Neural progenitor cell (in vitro differentiated cells): ENCODE measurements around the gene SKA3. TPM values are rescaled to one million over a fixed set of nuclear protein-coding genes. Genes with fewer than 3 reads are reported as not detected.

Source experiments
- DNase-seq: peaks from one replicate; pipeline ENCODE4 v3.0.0-alpha.2; 2016; ENCODE audit warnings: low spot score
- H2AFZ ChIP-seq: fragments of 200-600 bp; sonication (generic); replicated peaks from 2 replicates; pipeline ENCODE4 v1.6.1; 2016; ENCODE audit warnings: antibody characterized with exemption
- H3F3A ChIP-seq: fragments of 200-600 bp; sonication (generic); 2 replicates; pipeline ENCODE4 v1.6.1; 2016; ENCODE audit warnings: antibody characterized with exemption, low read depth
- H3K27ac ChIP-seq: fragments of 200-600 bp; sonication (generic); 2 replicates; pipeline ENCODE4 v1.5.1; 2016; ENCODE audit warnings: mild to moderate bottlenecking
- H3K27me3 ChIP-seq: fragments of 200-600 bp; sonication (generic); 2 replicates; pipeline ENCODE4 v1.6.1; 2016; ENCODE audit warnings: mild to moderate bottlenecking, moderate library complexity
- H3K36me3 ChIP-seq: fragments of 200-600 bp; sonication (generic); 2 replicates; pipeline ENCODE4 v1.5.1; 2016
- H3K4me1 ChIP-seq: fragments of 200-600 bp; sonication (generic); 2 replicates; pipeline ENCODE4 v1.6.1; 2016; ENCODE audit warnings: mixed run types
- H3K4me2 ChIP-seq: fragments of 200-600 bp; sonication (generic); 2 replicates; pipeline ENCODE4 v1.6.1; 2016
- H3K4me3 ChIP-seq: fragments of 200-600 bp; sonication (generic); 2 replicates; pipeline ENCODE4 v1.5.1; 2016
- H3K79me2 ChIP-seq: fragments of 200-600 bp; sonication (generic); 2 replicates; pipeline ENCODE4 v1.6.1; 2016; ENCODE audit warnings: low read depth
- H3K9ac ChIP-seq: fragments of 200-600 bp; sonication (generic); 2 replicates; pipeline ENCODE4 v1.6.1; 2016
- H3K9me3 ChIP-seq: fragments of 200-600 bp; sonication (generic); 2 replicates; pipeline ENCODE4 v1.5.1; 2016; ENCODE audit warnings: low read depth
- H4K20me1 ChIP-seq: fragments of 200-600 bp; sonication (generic); 2 replicates; pipeline ENCODE4 v1.6.1; 2016; ENCODE audit warnings: low read depth
- H3K27ac Mint-ChIP-seq: 3 replicates; pipeline ENCODE4 v1.8.0; 2021; ENCODE audit warnings: mixed read lengths
- H3K27me3 Mint-ChIP-seq: 2 replicates; pipeline ENCODE4 v1.8.0; 2022; ENCODE audit warnings: low read depth, mild to moderate bottlenecking, inconsistent platforms, moderate library complexity, mixed read lengths; ENCODE audit not compliant: insufficient read depth
- H3K36me3 Mint-ChIP-seq: 3 replicates; pipeline ENCODE4 v1.8.0; 2021; ENCODE audit warnings: mixed read lengths
- H3K4me1 Mint-ChIP-seq: 3 replicates; pipeline ENCODE4 v1.8.0; 2021; ENCODE audit warnings: mixed read lengths
- H3K4me3 Mint-ChIP-seq: 3 replicates; pipeline ENCODE4 v1.8.0; 2021; ENCODE audit warnings: mild to moderate bottlenecking, moderate library complexity, mixed read lengths
- H3K9me3 Mint-ChIP-seq: 3 replicates; pipeline ENCODE4 v1.8.0; 2020; ENCODE audit warnings: mixed read lengths
- EZH2 ChIP-seq: fragments of 200-600 bp; sonication (generic); IDR thresholded peaks from 2 replicates; pipeline ENCODE4 v1.6.1; 2017; ENCODE audit warnings: antibody characterized with exemption, mild to moderate bottlenecking, moderate library complexity
- EZH2phosphoT487 ChIP-seq: fragments of 200-600 bp; sonication (generic); IDR thresholded peaks from 2 replicates; pipeline ENCODE4 v1.6.1; 2017; ENCODE audit warnings: antibody characterized with exemption
- total RNA-seq: library from RNA; depleted of rRNA; stranded (reverse); fragments of >200 nt; gene quantifications from 2 replicates; pipeline ENCODE4 v1.2.3, GENCODE V29; 2015; ENCODE audit warnings: low replicate concordance
- TF ChIP-seq, protein P1 (sequence below): fragments of 200-600 bp; sonication (generic); IDR thresholded peaks from 2 replicates; pipeline ENCODE4 v1.5.1; 2017; ENCODE audit warnings: antibody characterized with exemption, mild to moderate bottlenecking

Gene SKA3
- total RNA-seq, 1 donor from 2014 or later, result 74.7 TPM

DNA sequence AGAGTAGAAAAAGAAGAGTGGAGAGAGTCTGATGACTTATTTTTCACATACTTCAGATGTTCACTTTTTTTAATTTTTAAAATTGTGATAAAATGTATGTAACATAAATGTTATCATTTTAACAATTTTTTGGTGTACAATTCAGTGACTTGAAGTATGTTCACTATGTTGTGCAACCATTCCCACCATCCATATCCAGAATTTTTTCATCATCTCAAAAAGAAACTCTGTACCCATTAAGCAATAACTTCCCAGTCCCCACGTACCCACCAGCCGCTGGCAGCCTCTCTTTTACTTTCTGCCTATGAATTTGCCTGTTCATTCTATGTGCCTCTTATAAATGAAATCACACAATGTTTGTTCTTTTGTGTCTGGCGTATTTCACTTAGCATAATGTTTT, 43.3 kb downstream of the SKA3 start:
- Mint-ChIP-seq H3K36me3 (no peaks in the 10 kb centered on the region), H3K27ac (no peak overlapping the region), H3K4me3 (no peak overlapping the region), H3K9me3 (peaks cover 5% of the 10 kb centered on the region), H3K27me3 (peaks cover 7% of the 10 kb centered on the region), H3K4me1 (peaks cover 7% of the 10 kb centered on the region)
- TF ChIP-seq, protein P1, sequence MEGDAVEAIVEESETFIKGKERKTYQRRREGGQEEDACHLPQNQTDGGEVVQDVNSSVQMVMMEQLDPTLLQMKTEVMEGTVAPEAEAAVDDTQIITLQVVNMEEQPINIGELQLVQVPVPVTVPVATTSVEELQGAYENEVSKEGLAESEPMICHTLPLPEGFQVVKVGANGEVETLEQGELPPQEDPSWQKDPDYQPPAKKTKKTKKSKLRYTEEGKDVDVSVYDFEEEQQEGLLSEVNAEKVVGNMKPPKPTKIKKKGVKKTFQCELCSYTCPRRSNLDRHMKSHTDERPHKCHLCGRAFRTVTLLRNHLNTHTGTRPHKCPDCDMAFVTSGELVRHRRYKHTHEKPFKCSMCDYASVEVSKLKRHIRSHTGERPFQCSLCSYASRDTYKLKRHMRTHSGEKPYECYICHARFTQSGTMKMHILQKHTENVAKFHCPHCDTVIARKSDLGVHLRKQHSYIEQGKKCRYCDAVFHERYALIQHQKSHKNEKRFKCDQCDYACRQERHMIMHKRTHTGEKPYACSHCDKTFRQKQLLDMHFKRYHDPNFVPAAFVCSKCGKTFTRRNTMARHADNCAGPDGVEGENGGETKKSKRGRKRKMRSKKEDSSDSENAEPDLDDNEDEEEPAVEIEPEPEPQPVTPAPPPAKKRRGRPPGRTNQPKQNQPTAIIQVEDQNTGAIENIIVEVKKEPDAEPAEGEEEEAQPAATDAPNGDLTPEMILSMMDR, result no peak
- Histone ChIP-seq H3K79me2 (no peaks in the 10 kb centered on the region), H3K9me3 (no peaks in the 10 kb centered on the region), H4K20me1 (no peaks in the 10 kb centered on the region), H3F3A (peaks cover 18% of the 10 kb centered on the region), H3K9ac (no peak overlapping the region), H3K4me1 (no peaks in the 10 kb centered on the region), H3K4me3 (no peak overlapping the region), H2AFZ (no peak overlapping the region), H3K4me2 (no peak overlapping the region), H3K27me3 (no peaks in the 10 kb centered on the region), H3K27ac (no peak overlapping the region), H3K36me3 (no peaks in the 10 kb centered on the region)
- DNase-seq, result no peak

DNA sequence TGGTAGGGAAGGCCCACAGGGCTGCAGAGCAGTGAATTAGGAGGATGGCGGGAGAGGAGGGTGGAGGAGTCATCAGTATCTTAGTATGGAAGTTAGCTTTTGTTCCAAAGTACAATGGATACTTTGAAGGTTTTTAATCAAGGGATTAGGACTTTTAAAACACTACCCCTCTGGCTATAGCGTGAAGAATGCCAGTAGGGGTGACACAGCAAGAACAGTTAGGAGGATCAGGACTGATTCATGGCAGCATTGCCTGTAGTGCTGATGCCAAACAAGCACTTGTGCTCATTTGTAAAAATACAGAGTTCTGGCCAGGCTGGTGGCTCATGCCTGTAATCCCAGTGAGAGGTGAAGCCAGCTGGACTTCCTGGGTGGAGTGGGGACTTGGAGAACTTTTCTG, 46.2 kb downstream of the SKA3 start:
- TF ChIP-seq EZH2 (no peak), EZH2phosphoT487 (no peak)
- TF ChIP-seq, protein P1, result no peak
- peaks cover 6% of the 10 kb centered on the region for H3K4me1 Mint-ChIP-seq
- H3F3A ChIP-seq, result peaks cover 19% of the 10 kb centered on the region
- DNase-seq, result peak; percentile 58
- no peaks in the 10 kb centered on the region for H4K20me1 ChIP-seq
- no peak overlapping the region for H3K4me3 ChIP-seq
- H3K36me3 ChIP-seq, result no peaks in the 10 kb centered on the region
- no peak overlapping the region for H2AFZ ChIP-seq
- no peak overlapping the region for H3K4me2 ChIP-seq
- H3K9me3 Mint-ChIP-seq, result no peaks in the 10 kb centered on the region
- H3K27ac ChIP-seq, result peak overlapping the region; percentile 73
- H3K27ac Mint-ChIP-seq, result peak overlapping the region; percentile 50
- H3K36me3 Mint-ChIP-seq, result no peaks in the 10 kb centered on the region
- no peak overlapping the region for H3K4me3 Mint-ChIP-seq
- no peaks in the 10 kb centered on the region for H3K9me3 ChIP-seq
- H3K79me2 ChIP-seq, result no peaks in the 10 kb centered on the region
- H3K9ac ChIP-seq, result no peak overlapping the region
- no peaks in the 10 kb centered on the region for H3K27me3 ChIP-seq
- peaks cover 11% of the 10 kb centered on the region for H3K27me3 Mint-ChIP-seq
- H3K4me1 ChIP-seq, result peaks cover under 1% of the 10 kb centered on the region

DNA sequence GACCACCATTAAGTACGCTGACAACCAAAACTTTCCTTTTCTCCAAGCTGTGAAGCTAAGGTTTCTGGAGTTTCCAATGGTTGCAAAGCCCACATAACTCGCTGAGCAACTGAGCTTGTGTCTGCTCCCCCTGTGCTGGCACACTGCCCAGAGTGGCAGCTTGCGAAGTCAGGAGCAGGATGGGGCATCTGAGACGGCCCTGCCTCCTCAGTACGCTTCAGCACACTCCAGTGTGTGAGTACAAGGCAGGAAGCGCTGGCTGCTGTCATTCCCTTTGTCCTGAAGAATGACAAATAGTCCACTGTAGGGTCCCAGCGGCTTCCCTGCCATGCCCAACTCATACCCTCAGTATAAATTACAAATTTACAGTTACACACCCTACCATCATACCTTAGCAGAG, 51.5 kb downstream of the SKA3 start:
- H3F3A ChIP-seq, result peaks cover 12% of the 10 kb centered on the region
- peak overlapping the region; percentile 32 for H3K4me2 ChIP-seq
- H3K4me1 Mint-ChIP-seq, result peaks cover 9% of the 10 kb centered on the region
- H3K9ac ChIP-seq, result no peak overlapping the region
- no peaks in the 10 kb centered on the region for H3K36me3 Mint-ChIP-seq
- H3K4me3 ChIP-seq, result no peak overlapping the region
- peaks cover 5% of the 10 kb centered on the region for H3K4me1 ChIP-seq
- peaks cover 14% of the 10 kb centered on the region for H3K27me3 Mint-ChIP-seq
- no peaks in the 10 kb centered on the region for H3K9me3 Mint-ChIP-seq
- H3K27ac ChIP-seq, result no peak overlapping the region
- H3K79me2 ChIP-seq, result no peaks in the 10 kb centered on the region
- H3K27ac Mint-ChIP-seq, result peak overlapping the region; percentile 66
- DNase-seq, result peak; percentile 63
- no peaks in the 10 kb centered on the region for H3K27me3 ChIP-seq
- no peaks in the 10 kb centered on the region for H4K20me1 ChIP-seq
- H3K4me3 Mint-ChIP-seq, result no peak overlapping the region
- TF ChIP-seq EZH2phosphoT487 (no peak), EZH2 (no peak)
- TF ChIP-seq, protein P1, result no peak
- no peaks in the 10 kb centered on the region for H3K9me3 ChIP-seq
- H2AFZ ChIP-seq, result peak overlapping the region; percentile 82
- H3K36me3 ChIP-seq, result no peaks in the 10 kb centered on the region
